Putamen (tissue), 1 donor: Measurements from ENCODE around the gene FAM156B.
"Not testable (repeated sequence)": the region's sequence is repeated elsewhere in the genome, so short reads cannot be mapped to it uniquely, and the experiment has no call there.

Source experiments
- DNase-seq: peaks from one replicate; pipeline ENCODE4 v3.0.0-alpha.2; 2016; ENCODE audit warnings: low spot score

Gene FAM156B

DNA sequence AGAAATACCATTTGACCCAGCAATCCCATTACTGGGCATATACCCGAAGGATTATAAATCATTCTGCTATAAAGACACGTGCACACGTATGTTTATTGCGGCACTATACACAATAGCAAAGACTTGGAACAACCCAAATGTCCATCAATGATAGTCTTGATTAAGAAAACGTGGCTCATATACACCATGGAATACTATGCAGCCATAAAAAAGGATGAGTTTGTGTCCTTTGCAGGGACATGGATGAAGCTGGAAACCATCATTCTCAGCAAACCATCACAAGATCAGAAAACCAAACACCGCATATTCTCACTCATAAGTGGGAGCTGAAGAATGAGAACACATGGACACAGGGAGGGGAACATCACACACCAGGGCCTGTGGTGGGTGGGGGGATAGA is 33.1 kb downstream of the FAM156B start:
- not testable (repeated sequence) for DNase-seq

DNA sequence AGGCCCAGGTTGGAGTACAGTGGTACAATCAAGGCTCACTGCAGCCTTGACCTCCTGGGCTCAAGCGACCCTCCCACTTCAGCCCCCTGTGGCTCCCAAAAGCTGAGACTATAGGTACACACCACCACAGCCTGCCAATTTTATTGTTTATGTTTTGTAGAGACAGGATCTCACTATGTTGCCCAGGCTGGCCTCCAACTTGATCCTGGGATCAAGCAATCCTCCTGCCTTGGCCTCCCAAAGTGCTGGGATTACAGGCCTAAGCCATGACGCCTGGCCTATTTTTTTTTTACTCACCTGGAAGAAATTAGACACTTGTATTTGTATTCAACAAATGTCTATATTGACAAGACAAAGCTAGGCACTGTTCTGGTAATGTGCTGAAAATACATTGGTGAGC is 36.1 kb downstream of the FAM156B start:
- DNase-seq = no peak

DNA sequence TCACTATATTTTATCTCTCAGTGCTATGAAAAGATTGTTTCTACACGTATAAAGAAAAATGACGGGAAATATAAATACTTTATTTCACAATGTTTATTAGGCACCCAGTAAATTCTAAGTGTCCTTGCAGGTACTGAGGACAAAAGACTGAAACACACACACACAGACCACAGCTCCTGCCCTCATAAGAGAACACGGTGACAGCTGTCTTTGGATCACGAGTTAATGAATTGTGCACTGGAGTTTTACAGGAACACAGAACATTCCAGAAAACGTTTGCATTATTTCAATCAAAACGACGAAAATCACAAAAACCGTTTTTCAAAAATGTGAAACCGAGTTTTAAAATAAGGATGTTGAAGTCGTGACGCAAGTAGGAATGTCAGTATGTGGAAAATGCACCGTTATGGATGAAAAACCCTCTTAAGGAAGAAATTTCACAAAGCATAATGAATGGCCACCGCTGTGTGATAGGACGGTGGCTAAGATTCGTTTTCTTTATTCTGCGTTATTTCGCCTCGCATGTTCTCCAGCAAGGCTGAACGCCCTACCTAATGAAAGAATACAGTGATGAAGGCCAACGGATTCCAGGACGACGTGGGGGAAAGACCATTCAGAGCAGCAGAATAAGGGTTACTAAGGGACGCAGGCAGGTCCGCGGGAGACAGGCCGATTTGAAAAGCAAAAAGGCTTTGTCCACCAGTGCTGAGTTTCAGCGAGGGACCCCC is 37.0 kb downstream of the FAM156B start:
- no peak for DNase-seq

DNA sequence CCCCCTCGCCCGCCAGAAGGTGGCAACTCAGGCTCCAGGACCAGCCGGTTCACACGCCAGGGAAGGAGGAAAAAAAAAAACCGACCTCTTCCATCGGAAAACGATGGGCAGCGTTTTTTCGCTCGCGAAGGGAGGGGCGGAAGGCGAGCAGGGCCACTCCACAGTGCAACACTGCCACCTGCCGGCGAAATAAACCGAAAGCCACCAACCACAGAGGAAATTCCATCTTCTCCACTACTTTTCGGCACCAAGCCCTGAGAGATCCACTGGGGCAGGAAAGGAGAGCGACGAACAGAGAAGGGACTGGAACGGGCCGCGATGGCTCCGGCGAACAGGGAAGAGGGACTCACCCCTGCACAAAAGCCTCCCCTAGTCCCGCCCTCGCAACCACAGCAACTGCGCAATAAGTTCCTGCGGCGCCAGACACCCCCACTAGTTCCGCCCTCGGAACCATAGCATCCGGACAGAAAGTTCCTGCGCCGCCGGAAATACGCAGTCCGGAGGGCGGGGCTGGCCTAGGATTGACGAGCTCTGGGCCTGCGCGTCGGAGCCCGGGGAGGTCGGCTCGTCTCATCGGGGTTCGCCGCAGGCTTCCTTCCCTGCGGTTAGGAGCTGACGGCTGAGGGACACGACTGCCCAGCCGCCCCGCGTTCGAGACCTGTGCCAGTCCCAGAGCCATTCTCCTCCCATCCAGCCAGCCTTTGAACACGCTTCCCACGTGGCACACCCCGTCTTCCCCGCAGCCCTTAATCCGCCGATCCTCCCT is 37.8 kb downstream of the FAM156B start:
- DNase-seq = peak; percentile 92

DNA sequence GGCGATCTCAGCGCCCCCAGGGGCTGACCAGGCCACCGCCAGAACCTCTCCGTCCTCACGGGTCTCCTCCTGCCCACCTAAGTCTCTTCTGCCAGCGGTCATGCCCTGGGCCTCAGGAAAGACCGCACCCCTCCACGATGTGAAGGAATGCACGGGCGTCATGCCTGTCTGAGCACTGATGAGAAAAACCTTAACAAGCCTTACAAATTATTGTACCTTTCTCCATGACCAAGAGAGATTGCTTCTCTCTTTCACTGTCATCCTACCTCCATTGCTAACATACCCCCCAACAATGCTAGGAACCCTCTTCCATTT is 38.3 kb downstream of the FAM156B start:
- DNase-seq = not testable (repeated sequence)

DNA sequence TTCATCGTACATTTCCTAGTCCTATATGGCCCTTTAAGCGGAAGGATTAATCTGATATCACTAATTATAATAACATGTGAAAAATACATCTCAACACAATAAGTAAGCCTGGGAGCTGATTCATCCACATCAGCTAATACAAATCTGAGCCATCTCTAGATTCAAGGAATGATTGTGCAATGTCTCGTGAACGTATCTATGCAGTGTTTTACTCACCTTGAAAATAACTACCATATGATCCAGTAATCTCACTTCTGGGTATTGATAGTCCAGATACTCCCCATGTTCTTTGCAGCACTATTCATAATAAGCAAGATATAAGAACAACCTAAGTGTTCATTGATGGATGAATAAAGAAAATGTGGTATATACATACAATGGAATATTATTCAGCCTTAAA is 43.6 kb downstream of the FAM156B start:
- not testable (repeated sequence) for DNase-seq

DNA sequence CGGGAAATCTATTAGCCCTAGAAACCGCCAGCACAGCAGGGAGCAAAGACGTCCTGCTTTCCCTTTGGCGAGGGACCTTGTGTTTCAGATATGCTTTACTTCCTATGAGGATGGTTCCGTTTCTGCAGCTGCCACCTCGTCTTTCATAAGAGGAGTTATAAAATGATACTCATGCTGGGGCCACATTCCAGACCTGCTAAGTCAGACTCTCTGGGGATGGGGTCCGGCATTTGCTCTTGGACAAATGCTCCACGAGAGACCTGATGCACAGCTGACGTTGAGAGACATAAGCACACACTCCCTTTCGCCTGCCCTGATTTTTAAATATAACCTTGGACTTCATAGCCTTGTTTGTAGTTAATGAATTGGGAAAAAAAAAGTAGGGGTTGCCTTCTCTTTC is 44.6 kb downstream of the FAM156B start:
- not testable (repeated sequence) for DNase-seq

DNA sequence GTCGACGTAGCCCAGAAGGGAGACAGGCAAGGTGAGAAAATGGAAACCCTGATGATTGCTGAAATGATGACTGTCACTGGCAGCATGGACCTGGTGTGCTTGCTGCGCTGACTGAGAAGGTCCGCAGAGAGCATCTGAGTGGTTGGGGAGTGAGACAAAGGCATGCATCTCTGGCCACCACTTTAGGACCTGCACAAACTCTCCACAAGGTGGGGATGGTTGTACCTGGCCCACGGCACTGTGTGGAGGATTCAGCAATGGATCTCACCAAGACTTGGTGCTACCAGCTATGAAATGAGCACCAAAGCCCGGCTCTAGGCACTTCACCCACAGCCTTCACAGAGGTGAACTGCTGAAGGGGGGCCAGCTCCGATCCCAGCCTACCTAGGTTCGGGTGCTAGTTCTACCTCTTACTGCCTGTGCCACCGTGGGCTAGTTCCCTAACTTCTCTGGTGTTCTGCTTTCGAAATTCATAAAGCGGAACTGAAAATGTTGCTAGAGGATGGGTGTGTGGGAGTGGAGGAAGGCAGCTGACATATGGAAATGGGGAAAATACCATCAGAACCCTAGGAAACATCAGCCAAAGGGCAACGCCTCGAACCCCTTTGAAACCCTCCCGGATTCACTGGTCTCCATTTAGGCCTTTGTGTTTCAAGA is 48.8 kb downstream of the FAM156B start:
- DNase-seq = not testable (repeated sequence)

DNA sequence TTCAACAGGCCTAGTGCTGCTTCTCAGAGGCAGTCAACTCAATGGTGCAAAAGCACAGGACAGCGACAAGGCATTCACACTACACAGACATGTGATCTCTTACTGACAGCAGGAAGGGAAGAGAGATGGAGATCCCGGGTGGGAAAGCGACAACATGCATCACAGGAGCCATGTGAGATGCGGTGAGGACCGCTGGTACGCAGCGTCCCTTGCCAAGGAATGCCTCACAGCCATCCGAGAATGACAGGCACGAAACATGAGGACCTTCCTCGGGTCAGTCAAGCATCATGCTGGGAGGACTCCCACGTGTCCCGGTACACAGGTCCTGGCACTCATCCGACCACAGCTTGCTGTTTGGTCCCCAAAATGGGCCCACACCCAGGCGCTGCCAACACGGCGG is 50.4 kb downstream of the FAM156B start:
- not testable (repeated sequence) for DNase-seq

DNA sequence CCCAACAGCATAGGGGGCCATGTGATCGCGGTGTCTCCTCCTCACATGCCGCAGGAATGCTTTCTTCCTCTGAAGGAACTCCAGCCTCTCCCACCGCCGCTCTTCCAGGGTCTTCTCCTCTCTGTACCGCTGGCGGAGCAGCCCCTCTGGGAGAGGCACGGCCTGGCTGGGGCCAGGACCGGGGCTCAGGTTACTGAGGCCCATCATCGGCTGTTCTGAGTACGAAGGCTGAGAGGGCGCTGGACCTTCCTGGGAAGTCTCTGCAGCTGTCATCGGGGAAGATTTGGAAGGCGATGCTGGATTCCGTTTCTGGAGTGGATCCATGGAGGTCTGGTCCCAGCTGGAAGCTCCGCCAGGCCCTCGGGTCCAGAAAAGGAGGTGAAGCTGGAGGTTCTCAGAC is 51.1 kb downstream of the FAM156B start:
- DNase-seq = not testable (repeated sequence)

DNA sequence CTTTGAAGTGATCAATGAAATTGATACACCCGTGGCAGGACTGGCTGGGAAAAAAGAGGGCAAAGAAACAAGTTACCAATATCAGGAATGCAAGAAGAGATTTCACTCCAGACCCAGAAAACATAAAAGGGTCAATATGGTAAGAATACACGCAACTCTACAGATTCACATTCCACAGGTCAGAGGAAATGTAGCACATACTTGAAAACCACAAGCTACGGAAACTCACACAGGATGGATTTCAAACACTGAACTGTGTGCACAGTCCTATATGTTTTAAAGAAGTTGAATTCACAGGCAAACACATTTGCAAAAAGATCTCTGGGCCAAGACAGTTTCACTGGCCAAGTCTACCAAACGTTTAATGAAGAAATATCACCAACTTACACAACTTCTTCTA is 52.2 kb downstream of the FAM156B start:
- DNase-seq = not testable (repeated sequence)

DNA sequence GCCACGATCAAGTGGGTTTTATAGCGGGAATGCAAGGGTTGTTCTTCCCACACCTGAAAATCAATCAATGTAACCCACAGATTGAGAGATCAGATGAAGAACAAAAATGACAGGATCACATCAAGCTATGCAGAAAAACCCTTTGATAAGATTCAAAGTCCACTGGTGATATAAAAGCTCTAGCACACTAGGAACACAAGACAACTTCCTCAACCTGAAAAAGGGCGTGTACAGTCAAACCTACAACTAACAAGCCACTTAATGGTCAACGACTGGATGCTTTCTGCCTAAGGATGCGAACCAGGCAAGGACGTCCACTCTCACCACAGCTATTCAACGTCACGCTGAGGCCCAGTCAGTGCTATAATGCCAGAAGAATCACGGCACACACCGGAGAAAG is 52.8 kb downstream of the FAM156B start:
- DNase-seq = not testable (repeated sequence)
